ENCODE data around the gene CCL3.
A peak's percentile ranks its signal among the peaks of the same experiment; 100 is the strongest.

Gene CCL3

DNA sequence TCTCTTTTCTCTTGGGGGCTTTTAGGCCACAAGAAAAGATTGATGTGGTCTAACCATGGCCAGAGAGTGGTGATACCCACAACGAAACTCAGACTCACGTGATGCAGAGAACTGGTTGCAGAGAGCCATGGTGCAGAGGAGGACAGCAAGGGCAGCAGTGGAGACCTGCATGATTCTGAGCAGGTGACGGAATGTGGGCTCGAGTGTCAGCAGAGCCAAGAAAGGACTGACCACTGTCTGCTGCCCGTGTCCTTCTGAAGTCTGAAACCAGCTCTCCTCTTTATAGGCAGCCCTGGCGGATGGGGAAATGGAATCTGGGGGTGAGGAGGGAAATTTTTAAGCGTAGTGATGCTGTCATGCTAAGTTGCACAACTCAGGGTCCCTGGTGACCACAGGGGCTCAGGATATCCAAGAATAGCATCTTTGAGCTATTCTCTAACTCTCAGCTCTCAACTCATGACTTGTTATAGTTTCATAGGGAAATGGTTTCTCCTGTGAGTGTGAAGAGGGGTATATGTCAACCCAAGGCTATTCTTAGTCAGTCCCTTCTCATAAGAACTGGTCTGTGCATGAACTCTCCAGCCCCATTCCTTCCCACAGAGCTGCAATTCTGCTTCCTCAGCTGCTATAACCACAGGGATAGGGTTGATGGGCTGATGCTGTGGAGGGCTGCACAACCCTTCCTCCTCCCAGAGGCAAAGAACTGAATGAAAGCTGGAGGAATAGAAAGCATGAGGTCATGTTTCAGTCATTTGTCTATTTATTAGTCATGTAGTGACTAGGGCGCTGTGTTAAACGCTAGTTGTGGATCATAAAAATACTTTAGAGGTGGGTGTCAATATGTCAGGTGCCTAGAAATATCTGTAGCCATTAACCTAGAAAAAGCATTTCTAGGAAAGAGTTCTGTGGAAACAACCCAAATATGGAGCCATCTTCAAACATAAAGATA, at the start of gene CCL3:
TSS of gene CCL3 (minus strand) at position 256 of the 949 bp plus-strand sequence. CDS start at position 171, 85 bp downstream.
- H3K9ac ChIP-seq, result peak within 1 kb of the TSS; percentile 27; the same call in 1 of the 2 replicates
- TF ChIP-seq, protein P1, sequence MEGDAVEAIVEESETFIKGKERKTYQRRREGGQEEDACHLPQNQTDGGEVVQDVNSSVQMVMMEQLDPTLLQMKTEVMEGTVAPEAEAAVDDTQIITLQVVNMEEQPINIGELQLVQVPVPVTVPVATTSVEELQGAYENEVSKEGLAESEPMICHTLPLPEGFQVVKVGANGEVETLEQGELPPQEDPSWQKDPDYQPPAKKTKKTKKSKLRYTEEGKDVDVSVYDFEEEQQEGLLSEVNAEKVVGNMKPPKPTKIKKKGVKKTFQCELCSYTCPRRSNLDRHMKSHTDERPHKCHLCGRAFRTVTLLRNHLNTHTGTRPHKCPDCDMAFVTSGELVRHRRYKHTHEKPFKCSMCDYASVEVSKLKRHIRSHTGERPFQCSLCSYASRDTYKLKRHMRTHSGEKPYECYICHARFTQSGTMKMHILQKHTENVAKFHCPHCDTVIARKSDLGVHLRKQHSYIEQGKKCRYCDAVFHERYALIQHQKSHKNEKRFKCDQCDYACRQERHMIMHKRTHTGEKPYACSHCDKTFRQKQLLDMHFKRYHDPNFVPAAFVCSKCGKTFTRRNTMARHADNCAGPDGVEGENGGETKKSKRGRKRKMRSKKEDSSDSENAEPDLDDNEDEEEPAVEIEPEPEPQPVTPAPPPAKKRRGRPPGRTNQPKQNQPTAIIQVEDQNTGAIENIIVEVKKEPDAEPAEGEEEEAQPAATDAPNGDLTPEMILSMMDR (conservative IDR thresholded peaks at IDR 0.05; ENCODE audit: low read depth, low read length), result no peak
- H3K4me3 ChIP-seq (IDR thresholded peaks at IDR 0.05; ENCODE audit: insufficient read depth, low read depth, low read length), result no peak within 1 kb of the TSS
- H3K79me2 ChIP-seq (ENCODE audit: insufficient read depth, low read depth), result no peaks in the 10 kb centered on the region
- H2AFZ ChIP-seq (ENCODE audit: low read depth), result no peak within 1 kb of the TSS
- peak within 1 kb of the TSS; percentile 49 for H3K4me2 ChIP-seq
- H3K4me1 ChIP-seq (ENCODE audit: low read depth, poor library complexity, severe bottlenecking), result peaks cover 79% of the 10 kb centered on the region
- no peaks in the 10 kb centered on the region for H3K36me3 ChIP-seq (ENCODE audit: insufficient read depth)
- H4K20me1 ChIP-seq (ENCODE audit: insufficient read depth), result no peaks in the 10 kb centered on the region
- H3K27ac ChIP-seq, result peak within 1 kb of the TSS; percentile 51
- no peaks in the 10 kb centered on the region for H3K27me3 ChIP-seq (ENCODE audit: insufficient read depth, low read depth)

- H3K4me2 ChIP-seq, result peak overlapping the region; percentile 17; the same call in 1 of the 2 replicates
- H3K27me3 ChIP-seq (ENCODE audit: insufficient read depth, low read depth), result no peaks in the 10 kb centered on the region
- H4K20me1 ChIP-seq (ENCODE audit: insufficient read depth), result no peaks in the 10 kb centered on the region
- no peak overlapping the region for H2AFZ ChIP-seq (ENCODE audit: low read depth)
- no peak overlapping the region for H3K9ac ChIP-seq
- no peak overlapping the region for H3K4me3 ChIP-seq (IDR thresholded peaks at IDR 0.05; ENCODE audit: insufficient read depth, low read depth, low read length)
- peaks cover 8% of the 10 kb centered on the region for H3K4me1 ChIP-seq (ENCODE audit: low read depth, poor library complexity, severe bottlenecking)
- H3K27ac ChIP-seq, result no peak overlapping the region
- TF ChIP-seq, protein P1 (conservative IDR thresholded peaks at IDR 0.05; ENCODE audit: low read depth, low read length), result no peak
- H3K79me2 ChIP-seq (ENCODE audit: insufficient read depth, low read depth), result no peaks in the 10 kb centered on the region
- H3K36me3 ChIP-seq (ENCODE audit: insufficient read depth), result no peaks in the 10 kb centered on the region
Observed at GRCh38 chr17:36136439-36136838, 46.5 kb upstream of the CCL3 start.

GRCh38 chr17:36136036-36136435, 46.1 kb upstream of the CCL3 start:
- Histone ChIP-seq H3K27ac (no peak overlapping the region), H3K4me1 (ENCODE audit: low read depth, poor library complexity, severe bottlenecking) (peaks cover 8% of the 10 kb centered on the region), H2AFZ (ENCODE audit: low read depth) (no peak overlapping the region), H3K9ac (no peak overlapping the region), H3K27me3 (ENCODE audit: insufficient read depth, low read depth) (no peaks in the 10 kb centered on the region), H3K4me2 (peak overlapping the region; percentile 17; the same call in 1 of the 2 replicates), H4K20me1 (ENCODE audit: insufficient read depth) (no peaks in the 10 kb centered on the region), H3K79me2 (ENCODE audit: insufficient read depth, low read depth) (no peaks in the 10 kb centered on the region), H3K36me3 (ENCODE audit: insufficient read depth) (no peaks in the 10 kb centered on the region), H3K4me3 (IDR thresholded peaks at IDR 0.05; ENCODE audit: insufficient read depth, low read depth, low read length) (no peak overlapping the region)
- TF ChIP-seq, protein P1 (conservative IDR thresholded peaks at IDR 0.05; ENCODE audit: low read depth, low read length), result no peak

DNA sequence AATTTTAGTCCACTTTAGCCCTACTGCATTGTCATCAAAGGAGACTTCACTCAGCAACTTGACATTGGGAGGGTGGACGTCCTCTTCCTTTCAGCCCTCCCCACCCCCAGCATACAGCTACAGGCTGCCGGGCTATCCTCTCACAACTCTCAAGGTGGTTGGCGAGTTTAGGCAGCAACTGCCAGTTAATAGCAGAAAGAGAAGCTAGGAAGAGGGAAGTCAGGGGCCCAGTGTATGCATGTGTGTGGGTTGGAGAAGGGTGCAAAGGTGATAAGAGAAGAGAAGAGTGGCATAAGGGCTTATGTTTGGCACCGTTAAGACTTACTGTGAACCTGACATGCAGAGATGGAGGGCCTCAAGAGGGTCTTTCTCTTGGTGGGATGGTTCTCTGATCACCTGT, 45.5 kb upstream of the CCL3 start:
- no peak overlapping the region for H3K4me2 ChIP-seq
- H3K4me3 ChIP-seq (IDR thresholded peaks at IDR 0.05; ENCODE audit: insufficient read depth, low read depth, low read length), result no peak overlapping the region
- TF ChIP-seq, protein P1 (conservative IDR thresholded peaks at IDR 0.05; ENCODE audit: low read depth, low read length), result no peak

More for the DNA sequence above, 45.5 kb upstream of the CCL3 start:
- H3K9ac ChIP-seq, result no peak overlapping the region
- H3K36me3 ChIP-seq (ENCODE audit: insufficient read depth), result no peaks in the 10 kb centered on the region
- H3K27me3 ChIP-seq (ENCODE audit: insufficient read depth, low read depth), result no peaks in the 10 kb centered on the region
- H3K4me1 ChIP-seq (ENCODE audit: low read depth, poor library complexity, severe bottlenecking), result peaks cover 8% of the 10 kb centered on the region
- no peak overlapping the region for H2AFZ ChIP-seq (ENCODE audit: low read depth)
- no peaks in the 10 kb centered on the region for H4K20me1 ChIP-seq (ENCODE audit: insufficient read depth)
- H3K79me2 ChIP-seq (ENCODE audit: insufficient read depth, low read depth), result no peaks in the 10 kb centered on the region
- no peak overlapping the region for H3K27ac ChIP-seq

All from KMS-11 (cell line).